SU-DHL-6 (cell line): Measurements from ENCODE around the gene TNIP3.

ENCODE experiments used
- H2AFZ ChIP-seq: fragments of 200-600 bp; sonication (generic); 2 replicates; pipeline ENCODE4 v1.6.1; 2014; ENCODE audit warnings: low read depth, mild to moderate bottlenecking, moderate library complexity, mixed read lengths, antibody characterized with exemption, low read length; ENCODE audit not compliant: severe bottlenecking
- H3F3A ChIP-seq: fragments of 200-600 bp; shearing (Covaris generic); 2 replicates; pipeline ENCODE4 v1.6.0; 2016; ENCODE audit warnings: antibody characterized with exemption, mild to moderate bottlenecking; ENCODE audit not compliant: insufficient read depth
- H3K27ac ChIP-seq: fragments of 200-600 bp; sonication (generic); 2 replicates; pipeline ENCODE4 v1.5.1; 2016; ENCODE audit warnings: low read depth, mild to moderate bottlenecking, low read length, moderate library complexity, mixed read lengths
- H3K27me3 ChIP-seq: fragments of 200-600 bp; sonication (generic), shearing (Covaris generic); 2 replicates; pipeline ENCODE4 v1.6.0; 2014; ENCODE audit warnings: mild to moderate bottlenecking, low read length
- H3K36me3 ChIP-seq: fragments of 200-600 bp; sonication (generic); 2 replicates; pipeline ENCODE4 v1.6.1; 2014; ENCODE audit warnings: mild to moderate bottlenecking, low read length, mixed read lengths
- H3K4me2 ChIP-seq: fragments of 300-600, 200-600 bp; shearing (Covaris generic), sonication (generic); 2 replicates; pipeline ENCODE4 v1.6.0; 2014; ENCODE audit warnings: low read length, low read depth, mild to moderate bottlenecking; ENCODE audit not compliant: poor library complexity, severe bottlenecking
- H3K4me3 ChIP-seq: fragments of 200-600 bp; sonication (generic); 2 replicates; pipeline ENCODE4 v1.5.1; 2014; ENCODE audit warnings: antibody characterized with exemption, low read length, mild to moderate bottlenecking, mixed read lengths; ENCODE audit not compliant: insufficient read depth, poor library complexity, severe bottlenecking
- H3K79me2 ChIP-seq: fragments of 200-600 bp; sonication (generic); 2 replicates; pipeline ENCODE4 v1.6.1; 2014; ENCODE audit warnings: mild to moderate bottlenecking, low read length, moderate library complexity; ENCODE audit not compliant: insufficient read depth
- H3K9ac ChIP-seq: fragments of 200-600 bp; sonication (generic); 2 replicates; pipeline ENCODE4 v1.7.0; 2014; ENCODE audit warnings: mild to moderate bottlenecking, low read length
- H3K9me2 ChIP-seq: fragments of 200-600 bp; sonication (generic); replicated peaks from 2 replicates; pipeline ENCODE4 v1.6.1; 2014; ENCODE audit warnings: low read length; ENCODE audit not compliant: insufficient read depth
- H3K9me3 ChIP-seq: fragments of 200-600 bp; sonication (generic); 2 replicates; pipeline ENCODE4 v1.6.1; 2014; ENCODE audit warnings: low read length, mixed read lengths; ENCODE audit not compliant: insufficient read depth
- H4K20me1 ChIP-seq: fragments of 200-600 bp; sonication (generic); 2 replicates; pipeline ENCODE4 v1.6.1; 2014; ENCODE audit warnings: low read depth, mild to moderate bottlenecking, antibody characterized with exemption, low read length, moderate library complexity, mixed read lengths
- EZH2phosphoT487 ChIP-seq: fragments of 200-600 bp; sonication (generic), shearing (Covaris generic); conservative IDR thresholded peaks from 2 replicates; pipeline ENCODE4 v1.6.1; 2018; ENCODE audit warnings: mild to moderate bottlenecking, antibody characterized with exemption, low read length, moderate library complexity, mixed read lengths
- TF ChIP-seq, protein P1 (sequence below): fragments of 200-600 bp; sonication (generic); IDR thresholded peaks from one replicate; pipeline ENCODE4 v1.5.1; 2017; ENCODE audit warnings: antibody characterized with exemption, mild to moderate bottlenecking, low read length, moderate library complexity; ENCODE audit not compliant: insufficient read depth, poor library complexity, severe bottlenecking

Gene TNIP3

GRCh38 chr4:121192480-121192879, 28.4 kb upstream of the TNIP3 start:
- Histone ChIP-seq H3K4me2 (no peak overlapping the region), H3K9me3 (no peaks in the 10 kb centered on the region), H3F3A (no peaks in the 10 kb centered on the region), H3K27ac (no peak overlapping the region), H3K9me2 (no peaks in the 10 kb centered on the region), H3K36me3 (no peaks in the 10 kb centered on the region), H3K9ac (no peak overlapping the region), H3K27me3 (no peaks in the 10 kb centered on the region), H3K79me2 (no peaks in the 10 kb centered on the region), H3K4me3 (no peak overlapping the region), H2AFZ (no peak overlapping the region), H4K20me1 (no peaks in the 10 kb centered on the region)
- TF ChIP-seq, protein P1, sequence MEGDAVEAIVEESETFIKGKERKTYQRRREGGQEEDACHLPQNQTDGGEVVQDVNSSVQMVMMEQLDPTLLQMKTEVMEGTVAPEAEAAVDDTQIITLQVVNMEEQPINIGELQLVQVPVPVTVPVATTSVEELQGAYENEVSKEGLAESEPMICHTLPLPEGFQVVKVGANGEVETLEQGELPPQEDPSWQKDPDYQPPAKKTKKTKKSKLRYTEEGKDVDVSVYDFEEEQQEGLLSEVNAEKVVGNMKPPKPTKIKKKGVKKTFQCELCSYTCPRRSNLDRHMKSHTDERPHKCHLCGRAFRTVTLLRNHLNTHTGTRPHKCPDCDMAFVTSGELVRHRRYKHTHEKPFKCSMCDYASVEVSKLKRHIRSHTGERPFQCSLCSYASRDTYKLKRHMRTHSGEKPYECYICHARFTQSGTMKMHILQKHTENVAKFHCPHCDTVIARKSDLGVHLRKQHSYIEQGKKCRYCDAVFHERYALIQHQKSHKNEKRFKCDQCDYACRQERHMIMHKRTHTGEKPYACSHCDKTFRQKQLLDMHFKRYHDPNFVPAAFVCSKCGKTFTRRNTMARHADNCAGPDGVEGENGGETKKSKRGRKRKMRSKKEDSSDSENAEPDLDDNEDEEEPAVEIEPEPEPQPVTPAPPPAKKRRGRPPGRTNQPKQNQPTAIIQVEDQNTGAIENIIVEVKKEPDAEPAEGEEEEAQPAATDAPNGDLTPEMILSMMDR: peak; percentile 22
- no peak for TF ChIP-seq EZH2phosphoT487

DNA sequence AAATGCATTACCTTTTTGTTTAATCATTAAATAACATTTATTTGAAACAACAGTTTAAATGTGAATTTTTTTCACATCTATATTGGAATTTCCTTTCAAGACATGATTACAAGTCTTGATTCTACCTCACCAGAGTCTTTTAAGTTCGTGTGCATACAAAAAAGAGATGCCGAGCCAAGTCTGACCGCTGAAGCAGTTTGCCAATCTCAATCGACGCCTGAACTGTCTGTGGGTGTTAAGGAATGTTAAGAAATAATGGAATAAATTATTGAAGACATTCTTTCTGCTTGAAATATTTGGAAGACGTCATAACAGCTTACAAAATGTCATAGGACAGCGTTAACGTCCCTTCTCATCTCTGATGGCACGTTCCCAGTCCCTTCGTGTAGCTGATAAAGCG, 27.9 kb upstream of the TNIP3 start:
- H3K9me2 ChIP-seq: no peaks in the 10 kb centered on the region
- H3K79me2 ChIP-seq: no peaks in the 10 kb centered on the region
- no peaks in the 10 kb centered on the region for H3F3A ChIP-seq
- H3K4me2 ChIP-seq: no peak overlapping the region
- H3K9me3 ChIP-seq: no peaks in the 10 kb centered on the region
- H4K20me1 ChIP-seq: no peaks in the 10 kb centered on the region
- H2AFZ ChIP-seq: no peak overlapping the region
- no peak for TF ChIP-seq EZH2phosphoT487
- TF ChIP-seq, protein P1: no peak
- no peak overlapping the region for H3K9ac ChIP-seq
- no peak overlapping the region for H3K27ac ChIP-seq
- no peak overlapping the region for H3K4me3 ChIP-seq
- H3K36me3 ChIP-seq: no peaks in the 10 kb centered on the region
- H3K27me3 ChIP-seq: no peaks in the 10 kb centered on the region

DNA sequence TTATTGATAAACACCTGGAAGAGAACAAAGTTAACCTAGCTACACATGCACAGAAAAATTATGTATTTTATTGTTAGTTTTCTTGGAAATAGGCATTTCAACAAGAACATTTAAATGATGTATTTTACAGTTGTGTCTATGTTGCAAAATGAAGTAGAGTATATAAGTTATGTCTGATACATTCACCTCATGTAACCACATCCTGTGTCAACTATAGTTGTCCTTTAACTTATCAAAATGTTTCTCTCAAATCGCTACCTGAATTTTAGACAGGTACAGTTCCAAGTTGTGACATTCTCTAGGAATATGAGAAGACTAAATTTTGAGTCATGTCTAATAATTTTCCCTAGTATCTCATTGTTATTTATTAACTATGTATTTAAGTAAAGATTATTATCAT, 27.2 kb upstream of the TNIP3 start:
- H4K20me1 ChIP-seq: no peaks in the 10 kb centered on the region
- H2AFZ ChIP-seq: no peak overlapping the region
- H3K9ac ChIP-seq: no peak overlapping the region
- no peaks in the 10 kb centered on the region for H3K27me3 ChIP-seq
- H3K27ac ChIP-seq: no peak overlapping the region
- no peaks in the 10 kb centered on the region for H3K79me2 ChIP-seq
- no peaks in the 10 kb centered on the region for H3K9me2 ChIP-seq
- H3K4me3 ChIP-seq: no peak overlapping the region
- no peak overlapping the region for H3K4me2 ChIP-seq
- no peaks in the 10 kb centered on the region for H3K9me3 ChIP-seq
- H3F3A ChIP-seq: no peaks in the 10 kb centered on the region
- TF ChIP-seq, protein P1: no peak
- TF ChIP-seq EZH2phosphoT487: no peak
- no peaks in the 10 kb centered on the region for H3K36me3 ChIP-seq
